OCI-LY3 (cell line): ENCODE measurements around the gene ELMO1.

Source experiments
- H2AFZ ChIP-seq: fragments of 200-600, 300-600 bp; shearing (Covaris generic); 2 replicates; pipeline ENCODE4 v1.6.0; 2014; ENCODE audit warnings: antibody characterized with exemption, low read depth, low read length
- H3K27ac ChIP-seq: fragments of 200-600, 300-600 bp; sonication (generic); 2 replicates; pipeline ENCODE4 v1.5.1; 2014; ENCODE audit warnings: mild to moderate bottlenecking, low read length, moderate library complexity, mixed read lengths
- H3K27me3 ChIP-seq: fragments of 200-600, 300-600 bp; sonication (generic); 2 replicates; pipeline ENCODE4 v1.6.1; 2014; ENCODE audit warnings: low read depth, low read length, mixed read lengths
- H3K36me3 ChIP-seq: fragments of 200-600, 300-600 bp; sonication (generic); replicated peaks from 2 replicates; pipeline ENCODE3; 2014; ENCODE audit warnings: low read depth, low read length, mixed read lengths
- H3K4me1 ChIP-seq: fragments of 300-600, 200-600 bp; sonication (generic); 2 replicates; pipeline ENCODE4 v1.6.1; 2014; ENCODE audit warnings: low read length, mixed read lengths
- H3K4me2 ChIP-seq: fragments of 200-600, 300-600 bp; sonication (generic); 2 replicates; pipeline ENCODE4 v1.6.1; 2014; ENCODE audit warnings: low read length, mixed read lengths
- H3K4me3 ChIP-seq: fragments of 300-600, 200-600 bp; sonication (generic); 2 replicates; pipeline ENCODE4 v1.5.1; 2014; ENCODE audit warnings: antibody characterized with exemption, mild to moderate bottlenecking, low read length, moderate library complexity
- H3K79me2 ChIP-seq: fragments of 300-600, 200-600 bp; shearing (Covaris generic); 2 replicates; pipeline ENCODE4 v1.6.1; 2014; ENCODE audit warnings: mild to moderate bottlenecking, low read length, mixed read lengths
- H3K9ac ChIP-seq: fragments of 300-600, 200-600 bp; shearing (Covaris generic); 2 replicates; pipeline ENCODE4 v1.6.0; 2014; ENCODE audit warnings: mild to moderate bottlenecking, low read length, moderate library complexity
- H3K9me3 ChIP-seq: fragments of 200-600, 300-600 bp; shearing (Covaris generic); 2 replicates; pipeline ENCODE4 v1.6.1; 2014; ENCODE audit warnings: low read length, mixed read lengths; ENCODE audit not compliant: insufficient read depth
- H4K20me1 ChIP-seq: fragments of 200-600, 300-600 bp; sonication (generic); 2 replicates; pipeline ENCODE4 v1.6.1; 2016; ENCODE audit warnings: low read length, mixed read lengths; ENCODE audit not compliant: insufficient read depth
- CTCF ChIP-seq: fragments of 200-600, 300-600 bp; sonication (generic); IDR thresholded peaks from 2 replicates; pipeline ENCODE4 v1.5.1; 2014; ENCODE audit warnings: antibody characterized with exemption, low read length, low read depth
- EZH2phosphoT487 ChIP-seq: fragments of 200-600 bp; shearing (Covaris generic); IDR thresholded peaks from 2 replicates; pipeline ENCODE4 v1.6.1; 2018; ENCODE audit warnings: antibody characterized with exemption, mixed run types, low read depth

Gene ELMO1

GRCh38 chr7:37224746-37225145 is 223.9 kb downstream of the ELMO1 start:
- H3K4me3 ChIP-seq, result no peak overlapping the region
- peaks cover 20% of the 10 kb centered on the region for H4K20me1 ChIP-seq
- peaks cover 49% of the 10 kb centered on the region for H3K36me3 ChIP-seq
- no peak overlapping the region for H2AFZ ChIP-seq
- peaks cover 47% of the 10 kb centered on the region for H3K79me2 ChIP-seq
- H3K27me3 ChIP-seq, result no peaks in the 10 kb centered on the region
- H3K9me3 ChIP-seq, result no peaks in the 10 kb centered on the region
- H3K27ac ChIP-seq, result no peak overlapping the region
- TF ChIP-seq CTCF, result no peak
- H3K9ac ChIP-seq, result no peak overlapping the region
- no peaks in the 10 kb centered on the region for H3K4me1 ChIP-seq
- no peak overlapping the region for H3K4me2 ChIP-seq

- H3K4me1 ChIP-seq, result peaks cover 6% of the 10 kb centered on the region; the same call in 1 of the 2 replicates
- H3K9ac ChIP-seq, result no peak overlapping the region
- H3K4me2 ChIP-seq, result no peak overlapping the region
- no peak overlapping the region for H3K27ac ChIP-seq
- H3K27me3 ChIP-seq, result no peaks in the 10 kb centered on the region
- no peak overlapping the region for H2AFZ ChIP-seq
- H3K79me2 ChIP-seq, result peaks cover 43% of the 10 kb centered on the region
- peaks cover 60% of the 10 kb centered on the region for H3K36me3 ChIP-seq
- no peak for TF ChIP-seq EZH2phosphoT487
- no peaks in the 10 kb centered on the region for H3K9me3 ChIP-seq
- H3K4me3 ChIP-seq, result no peak overlapping the region
- H4K20me1 ChIP-seq, result peaks cover 33% of the 10 kb centered on the region
Observed at GRCh38 chr7:37220664-37221063, 228.0 kb downstream of the ELMO1 start.

- H3K4me1 ChIP-seq, result peaks cover 6% of the 10 kb centered on the region; the same call in 1 of the 2 replicates
- H3K27ac ChIP-seq, result no peak overlapping the region
- H3K79me2 ChIP-seq, result peaks cover 42% of the 10 kb centered on the region
- no peaks in the 10 kb centered on the region for H3K27me3 ChIP-seq
- H3K9ac ChIP-seq, result no peak overlapping the region
- H4K20me1 ChIP-seq, result peaks cover 39% of the 10 kb centered on the region
- no peaks in the 10 kb centered on the region for H3K9me3 ChIP-seq
- no peak overlapping the region for H3K4me2 ChIP-seq
- no peak overlapping the region for H3K4me3 ChIP-seq
- H2AFZ ChIP-seq, result no peak overlapping the region
- H3K36me3 ChIP-seq, result peaks cover 59% of the 10 kb centered on the region
- no peak for TF ChIP-seq EZH2phosphoT487
- no peak for TF ChIP-seq CTCF
Observed at GRCh38 chr7:37218956-37219355, 229.7 kb downstream of the ELMO1 start.

GRCh38 chr7:37216923-37217322 is 231.7 kb downstream of the ELMO1 start:
- H3K79me2 ChIP-seq, result peaks cover 45% of the 10 kb centered on the region
- H4K20me1 ChIP-seq, result peaks cover 58% of the 10 kb centered on the region
- no peaks in the 10 kb centered on the region for H3K9me3 ChIP-seq
- H3K4me3 ChIP-seq, result no peak overlapping the region
- H3K4me2 ChIP-seq, result no peak overlapping the region
- H3K36me3 ChIP-seq, result peaks cover 59% of the 10 kb centered on the region
- H3K27ac ChIP-seq, result no peak overlapping the region
- H3K27me3 ChIP-seq, result no peaks in the 10 kb centered on the region
- H3K9ac ChIP-seq, result no peak overlapping the region
- no peak for TF ChIP-seq CTCF
- TF ChIP-seq EZH2phosphoT487, result no peak
- H2AFZ ChIP-seq, result no peak overlapping the region
- H3K4me1 ChIP-seq, result peaks cover 25% of the 10 kb centered on the region
